ENCODE measurements around the gene RNF207. TPM values are rescaled to one million over a fixed set of nuclear protein-coding genes. Genes with fewer than 3 reads are reported as not detected.

The RNF207 gene
- total and polyA plus RNA-seq, 2 of the 4 experiments (the other 2 are of a cell fraction), result 2.7 to 17.2 TPM

GRCh38 chr1:6165027-6165426 lies 40.9 kb upstream of the RNF207 start:
- H3K79me1 ChIP-seq (ENCODE audit: low read depth in 1 of 2, low read length in 2 of 2), result no peaks in the 10 kb centered on the region
- no CpG with 5 or more reads among the region's 7 CpGs for WGBS, 2 experiments (ENCODE audit: extremely low coverage in 2 of 2, insufficient read length in 1 of 2)
- H2BK120ac ChIP-seq (ENCODE audit: low read depth, low read length), result no peak overlapping the region
- ATAC-seq (ENCODE audit: low read depth), result no peak
- no peak overlapping the region for H3K4me3 ChIP-seq (ENCODE audit: insufficient read depth, low read depth, low read length)
- H2BK15ac ChIP-seq (ENCODE audit: low read depth, low read length), result no peak overlapping the region
- H2AFZ ChIP-seq (replicated peaks; ENCODE audit: low read length, poor library complexity), result no peak overlapping the region
- H3K36me3 ChIP-seq (ENCODE audit: control insufficient read depth, insufficient read depth, low read length), result no peaks in the 10 kb centered on the region
- no peak overlapping the region for H3K27ac ChIP-seq (ENCODE audit: insufficient read depth, low read length)
- no peaks in the 10 kb centered on the region for H3K9me1 ChIP-seq (ENCODE audit: insufficient read depth, low read length)
- DNase-seq, result no peak
- TF ChIP-seq FOS (IDR thresholded peaks at IDR 0.05; ENCODE audit: low read depth, low read length) (no peak), ELK1 (IDR thresholded peaks at IDR 0.05; ENCODE audit: borderline replicate concordance, low read depth, low read length) (no peak), SMC3 (IDR thresholded peaks at IDR 0.05; ENCODE audit: low read depth, low read length) (no peak), CEBPB (IDR thresholded peaks at IDR 0.05; ENCODE audit: low read depth, low read length) (no peak), USF2 (IDR thresholded peaks at IDR 0.05; ENCODE audit: low read depth, low read length) (no peak), NFE2L2 (IDR thresholded peaks at IDR 0.05; ENCODE audit: low read depth, low read length) (no peak), RFX5 (IDR thresholded peaks at IDR 0.05; ENCODE audit: low read depth, low read length) (no peak), BHLHE40 (IDR thresholded peaks at IDR 0.05; ENCODE audit: low read depth, low read length) (no peak), RCOR1 (IDR thresholded peaks at IDR 0.05; ENCODE audit: insufficient replicate concordance, low read length) (no peak), CTCF (conservative IDR thresholded peaks at IDR 0.05; ENCODE audit: low read depth, low read length) (no peak), POLR2A (IDR thresholded peaks at IDR 0.05; ENCODE audit: low read depth, low read length) (no peak), MAFK (IDR thresholded peaks at IDR 0.05; ENCODE audit: low read depth, low read length) (no peak), MXI1 (IDR thresholded peaks at IDR 0.05; ENCODE audit: borderline replicate concordance, low read depth, low read length) (no peak), CHD1 (IDR thresholded peaks at IDR 0.05; ENCODE audit: low read depth, low read length) (no peak)
- dilution Hi-C loops (cut with HindIII; ENCODE audit: low sequenced_read_pairs, unreplicated experiment), result no loop called here
- no peak overlapping the region for H4K8ac ChIP-seq (ENCODE audit: low read depth in 2 of 2, low read length in 2 of 2)
- no peak overlapping the region for H2AK5ac ChIP-seq (ENCODE audit: low read depth, low read length)
- H3K23ac ChIP-seq (ENCODE audit: low read depth, low read length), result no peak overlapping the region
- no peak overlapping the region for H3K14ac ChIP-seq (replicated peaks; ENCODE audit: low read depth, low read length)
- intact Hi-C loops (cut with micrococcal nuclease), result no loop called here
- no peak overlapping the region for H3K4ac ChIP-seq (ENCODE audit: low read depth, low read length)
- ChIA-PET CTCF (no interaction called here), POLR2A (ENCODE audit: unreplicated experiment) (no interaction called here)
- H3K18ac ChIP-seq (ENCODE audit: low read depth, low read length), result no peak overlapping the region
- H4K5ac ChIP-seq (ENCODE audit: low read depth, low read length), result no peak overlapping the region
- no peak overlapping the region for H3K56ac ChIP-seq (ENCODE audit: extremely low read depth, insufficient read depth, low read length)
- H3K4me1 ChIP-seq (ENCODE audit: control insufficient read depth, insufficient read depth, low read length), result no peaks in the 10 kb centered on the region
- H3K9ac ChIP-seq (ENCODE audit: low read depth, low read length), result no peak overlapping the region
- H4K91ac ChIP-seq (ENCODE audit: insufficient read depth, low read depth, low read length), result no peak overlapping the region
- in situ Hi-C loops (cut with MboI; ENCODE audit: low sequenced_read_pairs), result no loop called here
- H3K4me2 ChIP-seq (ENCODE audit: low read depth, low read length), result no peak overlapping the region
- H2BK5ac ChIP-seq (ENCODE audit: low read depth, low read length, poor library complexity, severe bottlenecking), result no peak overlapping the region
- H3K9me3 ChIP-seq (ENCODE audit: control insufficient read depth, insufficient read depth, low read length), result no peaks in the 10 kb centered on the region
- no peak overlapping the region for H2AK9ac ChIP-seq (replicated peaks; ENCODE audit: low read depth, low read length, poor library complexity)
- no peaks in the 10 kb centered on the region for H4K20me1 ChIP-seq (ENCODE audit: insufficient read depth, low read length)
- no TSS peak for BruUV-seq (replicated peaks)
- H2BK20ac ChIP-seq (ENCODE audit: low read depth, low read length), result no peak overlapping the region
- peaks cover 50% of the 10 kb centered on the region; the same call in 1 of the 2 replicates for H3K27me3 ChIP-seq (ENCODE audit: control insufficient read depth, insufficient read depth, low read length)
